Measurements from ENCODE around the gene CCSER1. TPM values are rescaled to one million over a fixed set of nuclear protein-coding genes. Genes with fewer than 3 reads are reported as not detected.

CCSER1 gene
- total RNA-seq, 1 experiment from 2014 or later: 5.9 TPM

GRCh38 chr4:91601401-91601800 is 1474.2 kb downstream of the CCSER1 start:
- no peaks in the 10 kb centered on the region for H3K9me3 ChIP-seq (ENCODE audit: insufficient read depth, low read depth)
- H3K4me3 ChIP-seq: no peak overlapping the region
- intact Hi-C loops (cut with micrococcal nuclease; ENCODE audit: unreplicated experiment): no loop called here
- no peak for DNase-seq
- H3K27me3 ChIP-seq (ENCODE audit: insufficient read depth, low read depth): no peaks in the 10 kb centered on the region
- no TSS peak for BruUV-seq (replicated peaks)
- no peak overlapping the region for H2AFZ ChIP-seq
- H3K79me2 ChIP-seq (ENCODE audit: low read depth): no peaks in the 10 kb centered on the region
- no peaks in the 10 kb centered on the region for H3F3A ChIP-seq (ENCODE audit: insufficient read depth, low read depth)
- no peak overlapping the region for H3K4me2 ChIP-seq
- CTCF ChIA-PET: no interaction called here
- H3K36me3 ChIP-seq (ENCODE audit: low read depth): no peaks in the 10 kb centered on the region
- no peaks in the 10 kb centered on the region for H3K4me1 ChIP-seq (replicated peaks; ENCODE audit: insufficient read depth)
- no peaks in the 10 kb centered on the region for H4K20me1 ChIP-seq (ENCODE audit: insufficient read depth)
- no peaks in the 10 kb centered on the region for H3K9me2 ChIP-seq (ENCODE audit: insufficient read depth)
- POLR2A ChIA-PET (ENCODE audit: unreplicated experiment): no interaction called here
- TF ChIP-seq EZH2 (IDR thresholded peaks at IDR 0.05; ENCODE audit: low read depth): no peak
- TF ChIP-seq CTCF (conservative IDR thresholded peaks at IDR 0.05): no peak
- no peak overlapping the region for H3K27ac ChIP-seq

DNA sequence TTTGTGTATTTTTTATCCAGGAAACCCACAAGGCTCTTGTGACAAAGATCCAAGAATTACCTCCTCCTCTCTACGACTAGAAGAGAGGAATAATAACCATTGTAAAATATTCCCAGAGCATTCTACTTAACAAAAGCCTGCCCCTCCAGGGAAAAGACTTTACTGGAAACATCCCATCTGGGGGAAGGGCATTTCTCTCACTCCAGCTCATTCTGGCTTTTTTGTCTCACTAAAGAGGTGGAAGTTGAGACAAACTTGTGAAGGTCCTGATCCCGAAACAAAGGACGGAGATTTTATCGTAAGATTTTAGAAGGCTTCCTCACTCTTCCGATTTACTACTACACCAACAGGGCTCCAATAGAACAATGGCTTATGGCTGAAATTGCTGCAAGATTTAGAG is 1484.6 kb downstream of the CCSER1 start:
- Histone ChIP-seq H3K4me3 (no peak overlapping the region), H3K9me2 (ENCODE audit: insufficient read depth) (no peaks in the 10 kb centered on the region), H4K20me1 (ENCODE audit: insufficient read depth) (no peaks in the 10 kb centered on the region), H3K4me2 (no peak overlapping the region), H2AFZ (no peak overlapping the region), H3K79me2 (ENCODE audit: low read depth) (no peaks in the 10 kb centered on the region), H3K27me3 (ENCODE audit: insufficient read depth, low read depth) (no peaks in the 10 kb centered on the region), H3F3A (ENCODE audit: insufficient read depth, low read depth) (no peaks in the 10 kb centered on the region), H3K9me3 (ENCODE audit: insufficient read depth, low read depth) (no peaks in the 10 kb centered on the region), H3K27ac (no peak overlapping the region), H3K4me1 (replicated peaks; ENCODE audit: insufficient read depth) (no peaks in the 10 kb centered on the region), H3K36me3 (ENCODE audit: low read depth) (no peaks in the 10 kb centered on the region)
- intact Hi-C loops (cut with micrococcal nuclease; ENCODE audit: unreplicated experiment): no loop called here
- POLR2A ChIA-PET (ENCODE audit: unreplicated experiment): no interaction called here
- BruUV-seq (replicated peaks): no TSS peak
- TF ChIP-seq EZH2 (IDR thresholded peaks at IDR 0.05; ENCODE audit: low read depth) (no peak), CTCF (conservative IDR thresholded peaks at IDR 0.05) (no peak)
- CTCF ChIA-PET: no interaction called here
- DNase-seq: no peak

DNA sequence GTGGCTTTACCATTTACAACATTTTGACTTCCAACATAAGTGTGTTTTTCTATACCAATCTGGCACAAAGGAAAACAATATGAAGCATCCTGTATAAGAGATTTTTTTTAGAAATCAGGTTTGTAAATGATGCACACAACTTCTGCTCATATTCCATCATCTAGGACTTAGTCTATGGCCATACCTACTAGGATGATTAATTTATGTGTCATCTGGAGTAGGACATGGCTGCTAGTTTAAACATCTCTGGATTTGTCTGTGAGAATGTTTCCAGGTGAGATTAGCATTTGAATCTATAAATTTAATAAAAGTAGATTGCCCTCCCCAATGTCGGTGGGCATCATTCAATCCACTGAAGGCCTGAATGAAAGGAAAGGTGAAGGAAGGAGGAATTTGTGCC is 1493.8 kb downstream of the CCSER1 start:
- DNase-seq: no peak
- no peaks in the 10 kb centered on the region for H3K27me3 ChIP-seq (ENCODE audit: insufficient read depth, low read depth)
- no TSS peak for BruUV-seq (replicated peaks)
- no peaks in the 10 kb centered on the region for H4K20me1 ChIP-seq (ENCODE audit: insufficient read depth)
- H3K36me3 ChIP-seq (ENCODE audit: low read depth): no peaks in the 10 kb centered on the region
- ChIA-PET POLR2A (ENCODE audit: unreplicated experiment) (no interaction called here), CTCF (no interaction called here)
- no peak overlapping the region for H2AFZ ChIP-seq
- H3K79me2 ChIP-seq (ENCODE audit: low read depth): no peaks in the 10 kb centered on the region
- no peak overlapping the region for H3K27ac ChIP-seq
- intact Hi-C loops (cut with micrococcal nuclease; ENCODE audit: unreplicated experiment): no loop called here
- no peaks in the 10 kb centered on the region for H3K9me3 ChIP-seq (ENCODE audit: insufficient read depth, low read depth)
- no peak overlapping the region for H3K4me3 ChIP-seq
- H3F3A ChIP-seq (ENCODE audit: insufficient read depth, low read depth): no peaks in the 10 kb centered on the region
- TF ChIP-seq CTCF (conservative IDR thresholded peaks at IDR 0.05) (no peak), EZH2 (IDR thresholded peaks at IDR 0.05; ENCODE audit: low read depth) (no peak)
- H3K4me2 ChIP-seq: no peak overlapping the region
- H3K4me1 ChIP-seq (replicated peaks; ENCODE audit: insufficient read depth): no peaks in the 10 kb centered on the region
- H3K9me2 ChIP-seq (ENCODE audit: insufficient read depth): no peaks in the 10 kb centered on the region

Measured in PC-9 (cell line).